K562 (cell line): Measurements from ENCODE around the gene NPB. TPM values are rescaled to one million over a fixed set of nuclear protein-coding genes. Genes with fewer than 3 reads are reported as not detected.
A peak's percentile ranks its signal among the peaks of the same experiment; 100 is the strongest.

Source experiments
- ATF7 ChIP-seq: fragments of 450-650 bp; IDR thresholded peaks from 2 replicates; pipeline ENCODE4 v1.7.1; 2014; ENCODE audit warnings: mild to moderate bottlenecking, moderate library complexity
- DEAF1 ChIP-seq: fragments of 450-650 bp; formaldehyde crosslinking; IDR thresholded peaks from 2 replicates; pipeline ENCODE4 v1.4.0; 2020; ENCODE audit warnings: mild to moderate bottlenecking, moderate library complexity
- EGR1 ChIP-seq: fragments of 450-650 bp; conservative IDR thresholded peaks from 2 replicates; pipeline ENCODE4 v1.6.1; 2017; ENCODE audit warnings: mild to moderate bottlenecking
- FOXK2 ChIP-seq, 2 experiments: fragments of 450-650 bp; IDR thresholded peaks in 1 of 2; conservative IDR thresholded peaks in 1 of 2; 2 replicates each; pipeline ENCODE4 v1.6.1; 2016; ENCODE audit warnings: low read depth in 2 of 2, mild to moderate bottlenecking in 1 of 2
- HMG20A ChIP-seq: fragments of 450-650 bp; formaldehyde crosslinking; conservative IDR thresholded peaks from 2 replicates; pipeline ENCODE4 v1.4.0; 2020; ENCODE audit warnings: mild to moderate bottlenecking, mixed read lengths
- KAT8 ChIP-seq: fragments of 450-650 bp; IDR thresholded peaks from 2 replicates; pipeline ENCODE4 v1.6.1; 2016; ENCODE audit warnings: low read depth, mild to moderate bottlenecking
- MBD1 ChIP-seq: fragments of 250-450 bp; sonication (Bioruptor Pico); IDR thresholded peaks from 2 replicates; pipeline ENCODE4 v1.8.0; 2022; ENCODE audit warnings: inconsistent platforms
- POLR2AphosphoS2 ChIP-seq: IDR thresholded peaks from 2 replicates; pipeline ENCODE4 v1.6.1; 2012; ENCODE audit warnings: low read length, improper control_type of control experiment
- PRDM10 ChIP-seq: fragments of 450-650 bp; IDR thresholded peaks from 2 replicates; pipeline ENCODE4 v1.6.1; 2018; ENCODE audit not compliant: partially characterized antibody
- PTTG1 ChIP-seq: fragments of 450-650 bp; IDR thresholded peaks from 2 replicates; pipeline ENCODE4 v1.6.1; 2016; ENCODE audit warnings: low read depth, mild to moderate bottlenecking, missing genetic modification characterization, missing compliant biosample characterization
- SMAD1 ChIP-seq: fragments of 150-350 bp; IDR thresholded peaks from 2 replicates; pipeline ENCODE4 v1.6.1; 2014; ENCODE audit warnings: low read length, low read depth; ENCODE audit not compliant: partially characterized antibody
- SMC3 ChIP-seq: conservative IDR thresholded peaks from 2 replicates; pipeline ENCODE4 v1.6.1; 2011; ENCODE audit warnings: low read depth, low read length, improper control_type of control experiment; ENCODE audit not compliant: insufficient read depth
- SP1 ChIP-seq: sonication (generic); formaldehyde crosslinking; IDR thresholded peaks from 2 replicates; pipeline ENCODE4 v1.8.1; 2022; ENCODE audit warnings: mild to moderate bottlenecking, missing genetic modification reagents
- SREBF2 ChIP-seq: sonication (generic); formaldehyde crosslinking; IDR thresholded peaks from 2 replicates; pipeline ENCODE4 v1.4.0; 2020; ENCODE audit warnings: mild to moderate bottlenecking, missing genetic modification reagents
- TARDBP ChIP-seq: fragments of 450-650 bp; IDR thresholded peaks from 2 replicates; pipeline ENCODE4 v1.6.1; 2016
- TBP ChIP-seq: optimal IDR thresholded peaks from 2 replicates; pipeline ENCODE3; 2011; ENCODE audit warnings: low read depth, low read length, improper control_type of control experiment
- ZFP30 ChIP-seq: fragments of 250-450 bp; sonication (Bioruptor Pico); IDR thresholded peaks from 2 replicates; pipeline ENCODE4 v1.8.0; 2022; ENCODE audit warnings: moderate library complexity, mild to moderate bottlenecking, inconsistent platforms, borderline replicate concordance
- ZNF134 ChIP-seq: fragments of 250-450 bp; sonication (Bioruptor Pico); conservative IDR thresholded peaks from 2 replicates; pipeline ENCODE4 v1.4.0; 2020
- ZNF175 ChIP-seq: fragments of 200-800 bp; sonication (Bioruptor generic); IDR thresholded peaks from 2 replicates; pipeline ENCODE4 v1.6.1; 2016; ENCODE audit warnings: low read depth, mild to moderate bottlenecking, missing genetic modification characterization, missing compliant biosample characterization
- ZNF551 ChIP-seq: fragments of 250-450 bp; sonication (Bioruptor Pico); IDR thresholded peaks from 2 replicates; pipeline ENCODE4 v1.5.0; 2021; ENCODE audit warnings: mild to moderate bottlenecking, moderate library complexity
- ZNF583 ChIP-seq: fragments of 250-450 bp; sonication (Bioruptor Pico); IDR thresholded peaks from 2 replicates; pipeline ENCODE4 v1.4.0; 2020
- ZNF696 ChIP-seq: fragments of 250-450 bp; sonication (Bioruptor Pico); conservative IDR thresholded peaks from 2 replicates; pipeline ENCODE4 v1.4.0; 2020; ENCODE audit warnings: mild to moderate bottlenecking, moderate library complexity
- polyA plus RNA-seq, 8 experiments: library from polyadenylated mRNA; depleted of rRNA in 4 of 8; stranded (reverse) in 5 of 8; unstranded in 3 of 8; fragments of >200 nt; fragmentation: Nextera tagmentation in 2 of 8; fragmentation: Illumina TruSeq in 1 of 8; extraction: Ambion mirVana in 2 of 8; extraction: Trizol in 1 of 8; gene quantifications; 2 replicates each; pipeline versions ENCODE4 v1.2.1 to v1.2.3, GENCODE V29; 2011 to 2014; ENCODE audit warnings: inconsistent platforms in 1 of 8, missing spikeins in 1 of 8
- total RNA-seq, 7 experiments: library from RNA; depleted of rRNA in 6 of 7; stranded (reverse); fragments of >200 nt in 6 of 7; fragmentation: Illumina TruSeq in 2 of 7; extraction: Trizol in 2 of 7; gene quantifications; 2 replicates each; pipeline versions ENCODE4 v1.2.1 to v1.2.3, GENCODE V29; 2011 to 2021; ENCODE audit warnings: low replicate concordance in 1 of 7

Gene NPB
- total and polyA plus RNA-seq, 9 of the 15 experiments (the other 6 are each of a cell fraction or from before 2014, with no cell fraction given) = 0.03 to 0.61 (median 0.14) TPM; not detected in 2

- TF ChIP-seq FOXK2 (conservative IDR thresholded peaks at IDR 0.05 in 1 of 2, IDR thresholded peaks at IDR 0.05 in 1 of 2; ENCODE audit: low read depth in 2 of 2) (0 out of 4 replicates have a peak, but pooled peaks of 1 of the 2 experiments have one; percentile 34), TBP (peak; percentile 75), SMAD1 (peak; percentile 22), ZFP30 (CRISPR knock-in tag) (no peak), EGR1 (peak; percentile 57), TARDBP (peak; percentile 97), ZNF583 (CRISPR knock-in tag) (peak; percentile 85), SP1 (peak; percentile 62; the same call in 1 of the 2 replicates), ZNF696 (no peak), DEAF1 (CRISPR knock-in tag) (no peak), MBD1 (CRISPR knock-in tag) (no peak), ZNF551 (CRISPR knock-in tag) (no peak), PTTG1 (no peak), ATF7 (peak; percentile 73; the same call in 1 of the 2 replicates), POLR2AphosphoS2 (0 out of 2 replicates have a peak, but pooled peaks have one; percentile 24), SMC3 (no peak), PRDM10 (no peak), ZNF134 (CRISPR knock-in tag) (no peak), SREBF2 (no peak), HMG20A (CRISPR knock-in tag) (no peak), KAT8 (no peak), ZNF175 (CRISPR knock-in tag) (peak; percentile 46; the same call in 1 of the 2 replicates)
Observed at GRCh38 chr17:81871387-81872230, 30.4 kb upstream of the NPB start (continued).
